Activated CD4-positive, alpha-beta T cell treated with anti-CD3 and anti-CD28 coated beads for 48 hours (primary cell): ENCODE data around the gene PLEKHG2.

Experiments
- DNase-seq: peaks from one replicate; pipeline ENCODE4 v3.0.0-alpha.2; 2020

PLEKHG2 gene

GRCh38 chr19:39386557-39386956, 25.9 kb upstream of the PLEKHG2 start:
- no peak for DNase-seq

GRCh38 chr19:39388657-39389056, 23.8 kb upstream of the PLEKHG2 start:
- DNase-seq = no peak

GRCh38 chr19:39389631-39390414, 22.6 kb upstream of the PLEKHG2 start:
- DNase-seq = no peak

- peak; percentile 86 for DNase-seq
These were observed 22.1 kb upstream of the PLEKHG2 start for GRCh38 chr19:39390451-39390750.

DNA sequence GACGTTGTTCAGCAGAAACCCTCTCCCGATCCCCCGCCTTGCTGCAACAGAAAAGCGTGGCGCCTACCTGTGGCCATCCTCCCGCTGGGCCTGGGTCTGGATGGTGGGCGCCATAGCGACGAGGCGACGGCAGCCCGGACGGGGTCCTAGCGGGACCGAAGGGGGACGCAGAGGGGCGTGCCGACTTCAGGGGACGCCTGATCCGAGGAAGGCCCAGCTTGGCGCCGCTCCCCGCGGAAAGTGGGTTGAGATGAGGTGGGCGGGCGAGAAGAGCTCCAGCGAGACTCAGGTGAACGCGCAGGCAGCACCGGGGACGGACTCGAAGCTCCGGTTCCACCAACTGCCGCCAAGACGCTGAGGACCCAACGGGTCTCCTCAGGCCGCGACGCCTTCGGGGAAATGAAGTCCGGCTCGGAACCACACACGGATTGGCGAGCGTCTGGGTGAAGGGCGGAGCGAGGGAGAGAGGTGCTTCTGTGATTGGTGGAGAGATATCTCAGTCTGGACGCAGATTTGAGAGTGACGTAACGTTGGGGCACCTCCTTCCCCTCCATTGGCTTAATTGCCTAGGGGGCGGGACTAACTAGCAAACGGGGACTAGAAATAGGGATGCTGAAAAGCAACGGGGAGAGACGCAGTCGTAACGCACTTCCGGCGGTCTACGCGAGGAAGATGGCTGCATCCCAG, 21.6 kb upstream of the PLEKHG2 start, which contains the start of the genes MED29 and PAF1:
TSS of gene MED29 (plus strand) at position 628 of the 687 bp plus-strand sequence. CDS start at position 673, 45 bp downstream.
TSS of gene PAF1 (minus strand) at position 356 of the 687 bp plus-strand sequence. CDS start at position 114, 242 bp downstream.
- peak; percentile 97 for DNase-seq

- peak; percentile 96 for DNase-seq
These were observed 14.8 kb upstream of the PLEKHG2 start for GRCh38 chr19:39397360-39398296.

- DNase-seq = peak; percentile 77
These were observed 14.1 kb upstream of the PLEKHG2 start for GRCh38 chr19:39398297-39398864.

DNA sequence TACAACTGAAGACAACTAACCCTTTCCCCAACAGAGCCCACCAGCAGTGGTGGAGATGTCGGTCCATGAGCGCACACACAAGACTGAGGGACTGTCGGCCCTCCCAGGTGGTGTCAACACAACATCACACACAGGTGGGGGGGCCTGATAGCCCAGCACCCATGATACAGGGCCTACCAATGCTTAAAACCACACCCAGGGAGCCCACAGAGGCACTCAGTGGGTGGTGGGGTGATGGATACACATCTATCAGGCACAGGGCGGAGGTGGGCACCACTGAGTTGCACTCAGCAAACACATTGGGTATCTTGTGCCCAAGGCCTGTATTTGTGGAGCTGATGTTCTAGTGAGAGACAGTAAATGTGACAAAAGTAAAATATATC, 12.8 kb upstream of the PLEKHG2 start:
- no peak for DNase-seq

DNA sequence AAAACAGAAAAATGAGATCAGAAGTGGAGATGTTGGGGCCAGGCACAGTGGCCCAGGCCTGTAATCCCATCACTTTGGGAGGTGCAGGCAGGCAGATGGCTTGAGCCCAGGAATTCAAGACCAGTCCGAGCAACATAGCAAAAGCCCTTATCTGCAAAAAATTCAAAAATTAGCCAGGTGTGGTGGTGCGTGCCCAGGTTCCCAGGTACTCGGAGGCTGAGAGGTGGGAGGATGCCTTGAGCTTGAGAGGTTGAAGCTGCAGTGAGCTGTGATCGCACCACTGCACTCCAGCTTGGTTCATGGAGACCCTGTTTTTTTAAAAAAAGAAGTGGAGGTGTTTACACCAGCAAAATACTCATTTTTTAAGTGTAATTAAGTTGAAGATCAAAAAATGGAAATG, 12.4 kb upstream of the PLEKHG2 start:
- DNase-seq = no peak

- no peak for DNase-seq
These were observed 11.4 kb upstream of the PLEKHG2 start for GRCh38 chr19:39401070-39401548.

DNA sequence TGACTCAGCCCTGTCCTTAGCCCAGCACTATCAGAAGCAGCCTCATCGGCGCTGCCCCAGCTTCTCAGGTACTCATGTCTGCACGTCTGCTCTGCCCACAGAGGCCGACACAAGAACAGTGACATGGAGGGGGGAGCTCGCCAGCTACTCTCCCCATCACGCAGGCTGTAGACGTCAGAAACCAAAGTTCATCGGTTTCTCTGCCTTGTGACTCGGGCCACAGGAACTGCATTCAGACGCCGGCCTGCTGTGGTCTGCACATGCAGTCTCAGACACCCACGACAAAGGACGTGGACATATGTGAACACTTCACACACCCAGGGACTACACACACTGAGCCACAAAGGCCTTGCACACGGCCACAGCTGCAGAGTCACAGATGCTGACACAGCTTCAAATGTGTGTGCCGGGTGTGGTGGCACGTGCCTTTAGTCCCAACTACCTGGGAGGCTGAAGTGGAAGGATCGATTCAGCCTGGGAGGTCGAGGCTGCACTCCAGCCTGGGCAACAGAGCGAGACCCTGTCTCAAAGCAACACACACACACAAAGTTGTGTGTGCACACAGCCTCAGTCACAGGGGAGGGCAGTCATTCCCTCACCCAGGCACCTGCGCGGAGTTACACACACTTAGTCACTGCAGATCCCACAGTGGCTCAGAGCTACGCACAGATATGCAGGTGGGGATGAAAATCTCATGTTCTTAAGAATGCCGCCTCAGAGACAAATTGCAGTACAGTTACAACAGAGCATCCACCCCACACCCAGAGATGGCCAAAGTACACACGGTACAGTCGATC, 10.7 kb upstream of the PLEKHG2 start:
- peak; percentile 89 for DNase-seq

- DNase-seq = peak; percentile 91
These were observed 9.8 kb upstream of the PLEKHG2 start for GRCh38 chr19:39402346-39403300.

DNA sequence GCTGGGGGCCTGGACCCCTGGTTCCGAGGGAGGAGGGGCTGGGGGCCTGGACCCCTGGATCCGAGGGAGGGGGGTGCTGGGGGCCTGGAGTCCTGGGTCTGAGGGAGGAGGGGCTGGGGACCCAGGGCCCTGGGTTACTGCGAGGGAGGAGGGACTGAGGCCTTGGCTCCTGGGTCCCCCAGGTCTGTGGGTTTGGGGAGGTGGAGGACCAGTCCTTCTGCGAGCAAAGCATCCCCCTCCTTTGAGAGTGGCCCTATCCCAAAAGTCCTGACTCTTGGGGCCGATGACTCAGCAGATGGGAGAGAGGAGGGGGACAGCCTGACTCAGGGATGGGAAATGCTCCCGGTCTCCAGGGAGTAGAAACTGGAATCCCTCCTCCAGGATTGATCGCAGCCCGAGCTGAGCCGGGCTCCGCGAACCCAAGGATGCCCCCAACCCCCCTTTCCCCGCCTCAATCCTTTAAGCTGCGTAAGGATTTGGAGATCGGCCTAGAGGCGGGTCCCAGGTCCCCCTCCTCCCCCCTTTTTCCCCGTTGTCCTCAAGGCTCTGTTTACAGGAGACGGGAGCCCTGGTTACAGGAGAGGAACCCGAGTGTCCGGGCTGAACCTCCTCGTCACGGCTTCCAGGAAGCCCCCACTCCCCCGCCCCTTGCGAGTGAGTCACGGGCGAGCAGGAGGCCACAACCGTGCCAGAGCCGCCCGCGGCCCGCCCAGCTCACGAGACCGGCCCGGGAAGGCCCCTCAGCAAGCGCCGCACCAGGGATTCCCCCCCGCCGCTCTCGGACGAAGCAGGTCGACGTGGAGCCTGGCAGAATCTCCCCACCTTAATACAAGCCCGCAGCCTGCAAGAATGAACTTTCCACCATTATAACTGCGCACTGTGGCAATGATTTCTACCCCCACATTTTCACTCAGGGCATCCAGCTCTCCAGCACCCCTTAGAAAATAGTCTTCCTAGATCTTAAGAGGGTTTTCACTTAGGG, 8.8 kb upstream of the PLEKHG2 start:
- peak; percentile 97 for DNase-seq

DNA sequence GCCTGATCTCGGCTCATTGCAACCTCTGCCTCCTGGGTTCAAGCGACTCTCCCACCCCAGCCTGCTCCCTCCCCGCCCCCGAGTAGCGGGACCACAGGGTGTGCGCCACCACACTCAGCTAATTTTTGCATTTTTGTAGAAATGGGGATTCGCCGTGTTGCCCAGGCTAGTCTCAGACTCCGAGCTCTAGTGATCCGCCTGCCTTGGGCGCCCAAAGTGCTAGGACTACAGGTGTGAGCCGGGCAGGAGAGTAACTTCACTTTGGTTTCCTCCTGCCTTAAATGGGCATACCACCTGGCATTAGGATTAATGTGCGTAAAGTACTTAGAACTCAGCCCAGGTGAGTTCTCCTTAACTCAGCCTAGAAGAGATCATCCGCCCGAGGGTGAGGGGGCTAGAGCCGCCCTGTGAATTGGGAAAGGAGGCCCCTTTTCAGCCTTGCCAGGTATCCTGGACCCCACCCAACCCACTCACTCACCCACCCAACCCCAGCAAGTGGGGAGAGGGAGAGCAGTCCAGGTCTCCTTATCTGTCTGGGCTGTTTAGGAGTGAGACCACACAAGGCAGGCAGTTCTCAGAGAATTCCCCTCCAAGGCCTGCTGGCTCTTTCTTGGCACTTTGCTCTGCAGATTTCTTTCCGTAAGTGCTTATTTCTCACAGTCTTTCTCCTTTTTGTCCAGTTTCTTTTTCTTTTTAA, 7.1 kb upstream of the PLEKHG2 start:
- no peak for DNase-seq

- peak; percentile 90 for DNase-seq
These were observed 6.4 kb upstream of the PLEKHG2 start for GRCh38 chr19:39405958-39406655.

DNA sequence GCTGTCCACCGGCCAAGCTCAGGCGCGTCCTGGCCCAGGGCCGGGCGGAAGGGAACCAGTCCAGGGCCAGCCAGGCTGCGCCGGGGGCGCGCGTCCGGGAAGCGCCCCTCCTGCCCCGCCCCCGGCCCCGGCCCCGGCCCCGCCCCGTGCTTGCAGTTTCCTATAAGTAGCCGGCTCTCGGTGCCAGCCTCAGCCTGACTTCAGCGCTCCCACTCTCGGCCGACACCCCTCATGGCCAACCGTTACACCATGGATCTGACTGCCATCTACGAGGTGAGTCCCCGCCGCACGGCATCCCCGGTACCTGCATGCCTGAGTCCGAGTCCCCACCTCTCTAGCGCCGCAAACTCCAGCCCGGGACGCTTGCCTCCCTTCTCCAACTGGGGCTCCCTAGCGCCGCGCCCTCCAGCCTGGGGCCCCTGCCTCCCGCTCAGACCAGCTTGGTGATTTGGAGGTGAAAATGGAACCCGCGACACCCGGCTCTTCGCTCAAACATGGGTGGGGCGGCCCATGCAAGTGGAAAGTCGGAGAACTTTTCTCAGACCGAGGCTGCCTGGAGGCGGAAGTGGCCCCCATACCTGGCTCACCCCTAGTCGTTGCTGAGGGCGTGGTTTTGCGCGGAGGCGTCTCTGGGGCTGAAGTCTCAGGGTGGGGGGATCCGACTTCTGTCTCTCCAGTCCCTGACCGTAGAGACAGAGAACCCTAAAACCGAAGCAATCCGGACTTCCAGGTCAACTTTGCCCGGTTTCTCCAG, 5.6 kb upstream of the PLEKHG2 start, which contains the start of gene ZFP36:
TSS of gene ZFP36 (plus strand) at position 192 of the 754 bp plus-strand sequence. CDS start at position 250, 58 bp downstream.
- DNase-seq = peak; percentile 90

- no peak for DNase-seq
These were observed 5.1 kb upstream of the PLEKHG2 start for GRCh38 chr19:39407410-39407659.
